Muscle layer of colon (tissue), 2 donors: Measurements from ENCODE around the gene PACS1.

ENCODE experiments used
- H3K27ac ChIP-seq: one replicate; pipeline ENCODE4 v1.7.0; 2013; ENCODE audit warnings: low read depth, mild to moderate bottlenecking, low read length, moderate library complexity
- H3K27me3 ChIP-seq, 2 donors: one replicate each; pipeline ENCODE4 v1.7.0; 2013; ENCODE audit warnings: low read length in 2 of 2, mild to moderate bottlenecking in 2 of 2; ENCODE audit not compliant: insufficient read depth in 2 of 2, control insufficient read depth in 1 of 2
- H3K36me3 ChIP-seq: one replicate; pipeline ENCODE4 v1.7.0; 2013; ENCODE audit warnings: mild to moderate bottlenecking, low read length; ENCODE audit not compliant: insufficient read depth
- H3K4me1 ChIP-seq: one replicate; pipeline ENCODE4 v1.7.0; 2013; ENCODE audit warnings: mild to moderate bottlenecking, low read length; ENCODE audit not compliant: insufficient read depth
- H3K4me3 ChIP-seq, 2 donors: one replicate each; pipeline ENCODE4 v1.7.0; 2013; ENCODE audit warnings: low read length in 2 of 2, low read depth in 1 of 2, mild to moderate bottlenecking in 1 of 2, moderate library complexity in 1 of 2
- H3K9ac ChIP-seq: one replicate; pipeline ENCODE4 v1.7.0; 2013; ENCODE audit warnings: low read length
- H3K9me3 ChIP-seq: one replicate; pipeline ENCODE4 v1.7.0; 2013; ENCODE audit warnings: mild to moderate bottlenecking, low read length
- donor health status: abdominal sarcoma.
- donor health status: Adenocarcinoma of cecum.

PACS1 gene

GRCh38 chr11:66151273-66151672, 81.2 kb downstream of the PACS1 start:
- Histone ChIP-seq H3K27ac (no peak overlapping the region), H3K27me3 (no peaks in the 10 kb centered on the region), H3K9ac (no peak overlapping the region), H3K4me1 (no peaks in the 10 kb centered on the region), H3K4me3 (no peak overlapping the region), H3K36me3 (no peaks in the 10 kb centered on the region), H3K9me3 (no peaks in the 10 kb centered on the region)

- no peaks in the 10 kb centered on the region for H3K9me3 ChIP-seq
- no peak overlapping the region for H3K27ac ChIP-seq
- H3K4me3 ChIP-seq: no peak overlapping the region
- no peaks in the 10 kb centered on the region for H3K36me3 ChIP-seq
- H3K9ac ChIP-seq: no peak overlapping the region
- H3K4me1 ChIP-seq: no peaks in the 10 kb centered on the region
- H3K27me3 ChIP-seq: no peaks in the 10 kb centered on the region
Measured at GRCh38 chr11:66154109-66154508, 84.0 kb downstream of the PACS1 start.

GRCh38 chr11:66155387-66156073, 85.5 kb downstream of the PACS1 start:
- H3K36me3 ChIP-seq: no peaks in the 10 kb centered on the region
- no peaks in the 10 kb centered on the region for H3K27me3 ChIP-seq
- H3K4me3 ChIP-seq: no peak overlapping the region
- no peaks in the 10 kb centered on the region for H3K4me1 ChIP-seq
- H3K27ac ChIP-seq: no peak overlapping the region
- no peak overlapping the region for H3K9ac ChIP-seq
- no peaks in the 10 kb centered on the region for H3K9me3 ChIP-seq

- no peak overlapping the region for H3K27ac ChIP-seq
- H3K4me1 ChIP-seq: peaks cover 15% of the 10 kb centered on the region
- H3K36me3 ChIP-seq: no peaks in the 10 kb centered on the region
- H3K27me3 ChIP-seq: no peaks in the 10 kb centered on the region
- no peak overlapping the region for H3K4me3 ChIP-seq
- no peaks in the 10 kb centered on the region for H3K9me3 ChIP-seq
- H3K9ac ChIP-seq: no peak overlapping the region
Measured at GRCh38 chr11:66157182-66157864, 87.3 kb downstream of the PACS1 start.

GRCh38 chr11:66158156-66158555, 88.1 kb downstream of the PACS1 start:
- no peaks in the 10 kb centered on the region for H3K36me3 ChIP-seq
- H3K4me1 ChIP-seq: peaks cover 15% of the 10 kb centered on the region
- H3K27ac ChIP-seq: no peak overlapping the region
- no peak overlapping the region for H3K4me3 ChIP-seq
- no peak overlapping the region for H3K9ac ChIP-seq
- H3K9me3 ChIP-seq: no peaks in the 10 kb centered on the region
- no peaks in the 10 kb centered on the region for H3K27me3 ChIP-seq

GRCh38 chr11:66159324-66159984, 89.4 kb downstream of the PACS1 start:
- no peak overlapping the region for H3K4me3 ChIP-seq
- peaks cover 15% of the 10 kb centered on the region for H3K4me1 ChIP-seq
- H3K36me3 ChIP-seq: no peaks in the 10 kb centered on the region
- no peaks in the 10 kb centered on the region for H3K27me3 ChIP-seq
- H3K27ac ChIP-seq: no peak overlapping the region
- no peaks in the 10 kb centered on the region for H3K9me3 ChIP-seq
- no peak overlapping the region for H3K9ac ChIP-seq

- Histone ChIP-seq H3K27me3 (no peaks in the 10 kb centered on the region), H3K4me3 (no peak overlapping the region), H3K36me3 (no peaks in the 10 kb centered on the region), H3K4me1 (peaks cover 15% of the 10 kb centered on the region), H3K9ac (no peak overlapping the region), H3K27ac (no peak overlapping the region), H3K9me3 (no peaks in the 10 kb centered on the region)
Measured at GRCh38 chr11:66160709-66161108, 90.6 kb downstream of the PACS1 start.

- no peaks in the 10 kb centered on the region for H3K27me3 ChIP-seq
- no peak overlapping the region for H3K9ac ChIP-seq
- no peaks in the 10 kb centered on the region for H3K36me3 ChIP-seq
- H3K4me3 ChIP-seq: no peak overlapping the region
- no peak overlapping the region for H3K27ac ChIP-seq
- H3K9me3 ChIP-seq: no peaks in the 10 kb centered on the region
- no peaks in the 10 kb centered on the region for H3K4me1 ChIP-seq
Measured at GRCh38 chr11:66168289-66168688, 98.2 kb downstream of the PACS1 start.

- no peak overlapping the region for H3K27ac ChIP-seq
- no peaks in the 10 kb centered on the region for H3K27me3 ChIP-seq
- no peaks in the 10 kb centered on the region for H3K9me3 ChIP-seq
- no peak overlapping the region for H3K9ac ChIP-seq
- H3K4me3 ChIP-seq: no peak overlapping the region
- H3K4me1 ChIP-seq: no peaks in the 10 kb centered on the region
- no peaks in the 10 kb centered on the region for H3K36me3 ChIP-seq
Measured at GRCh38 chr11:66172146-66172545, 102.1 kb downstream of the PACS1 start.

- H3K9me3 ChIP-seq: no peaks in the 10 kb centered on the region
- H3K36me3 ChIP-seq: no peaks in the 10 kb centered on the region
- H3K4me3 ChIP-seq: no peak overlapping the region
- H3K27me3 ChIP-seq: no peaks in the 10 kb centered on the region
- no peaks in the 10 kb centered on the region for H3K4me1 ChIP-seq
- no peak overlapping the region for H3K27ac ChIP-seq
- no peak overlapping the region for H3K9ac ChIP-seq
Measured at GRCh38 chr11:66176650-66177049, 106.6 kb downstream of the PACS1 start.

- Histone ChIP-seq H3K4me3 (no peak overlapping the region), H3K9ac (no peak overlapping the region), H3K27ac (no peak overlapping the region), H3K4me1 (no peaks in the 10 kb centered on the region), H3K36me3 (no peaks in the 10 kb centered on the region), H3K9me3 (no peaks in the 10 kb centered on the region), H3K27me3 (no peaks in the 10 kb centered on the region)
Measured at GRCh38 chr11:66178183-66178582, 108.1 kb downstream of the PACS1 start.
